Measurements from ENCODE around the gene ADRA2C.

Gene ADRA2C

GRCh38 chr4:3779509-3779908 lies 13.3 kb downstream of the ADRA2C start:
- FAIRE-seq = no peak

GRCh38 chr4:3780347-3781171 lies 14.4 kb downstream of the ADRA2C start:
- FAIRE-seq = no peak

GRCh38 chr4:3781193-3781886 lies 15.2 kb downstream of the ADRA2C start:
- FAIRE-seq = no peak

GRCh38 chr4:3781997-3782930 lies 16.1 kb downstream of the ADRA2C start:
- no peak for FAIRE-seq

GRCh38 chr4:3783693-3784306 lies 17.6 kb downstream of the ADRA2C start:
- no peak for FAIRE-seq

GRCh38 chr4:3784454-3785291 lies 18.5 kb downstream of the ADRA2C start:
- FAIRE-seq = no peak

GRCh38 chr4:3785292-3785565 lies 19.0 kb downstream of the ADRA2C start:
- FAIRE-seq = no peak

GRCh38 chr4:3786196-3786869 lies 20.1 kb downstream of the ADRA2C start:
- no peak for FAIRE-seq

- FAIRE-seq = no peak
Observed at GRCh38 chr4:3787489-3788365, 21.5 kb downstream of the ADRA2C start.

- FAIRE-seq = no peak
Observed at GRCh38 chr4:3788366-3788660, 22.1 kb downstream of the ADRA2C start.

GRCh38 chr4:3789587-3789986 lies 23.4 kb downstream of the ADRA2C start:
- FAIRE-seq = no peak

GRCh38 chr4:3790006-3790561 lies 23.9 kb downstream of the ADRA2C start:
- FAIRE-seq = no peak

- FAIRE-seq = no peak
Observed at GRCh38 chr4:3791256-3791655, 25.1 kb downstream of the ADRA2C start.

GRCh38 chr4:3791910-3792542 lies 25.8 kb downstream of the ADRA2C start:
- no peak for FAIRE-seq

- no peak for FAIRE-seq
Observed at GRCh38 chr4:3792813-3793212, 26.6 kb downstream of the ADRA2C start.

- FAIRE-seq = no peak
Observed at GRCh38 chr4:3793545-3793944, 27.4 kb downstream of the ADRA2C start.

- FAIRE-seq = no peak
Observed at GRCh38 chr4:3796960-3797359, 30.8 kb downstream of the ADRA2C start.

GRCh38 chr4:3797831-3798790 lies 31.9 kb downstream of the ADRA2C start:
- no peak for FAIRE-seq

All from endometrium (tissue), 2 donors.